PC-9 (cell line): ENCODE measurements around the gene HES7. TPM values are rescaled to one million over a fixed set of nuclear protein-coding genes. Genes with fewer than 3 reads are reported as not detected.

Source experiments
- BruUV-seq: library from RNA; stranded (reverse); fragments of 400-500 nt; replicated peaks from 2 replicates; lab custom pipeline; 2021; lab: Mats Ljungman, UMichigan
- CTCF ChIA-PET: fragments of 300-600 bp; sonication (Branson Sonifier 250); formaldehyde crosslinking; loops from one replicate; lab custom pipeline; 2022; ENCODE audit warnings: antibody characterized with exemption; lab: Charles Lee
- POLR2A ChIA-PET: fragments of 300-600 bp; sonication (Branson Sonifier 250); formaldehyde crosslinking; loops from one replicate; lab custom pipeline; 2022; ENCODE audit warnings: antibody characterized with exemption; ENCODE audit not compliant: unreplicated experiment; lab: Charles Lee
- DNase-seq, 2 experiments: peaks; one replicate each; pipeline versions ENCODE4 v3.0.0 to v3.0.0-alpha.2; 2015 to 2022; ENCODE audit warnings: mixed read lengths in 1 of 2
- H2AFZ ChIP-seq: fragments of 200-600 bp; sonication (generic); 2 replicates; pipeline ENCODE4 v1.8.1; 2017; ENCODE audit warnings: antibody characterized with exemption
- H3F3A ChIP-seq: fragments of 200-600 bp; sonication (generic); 2 replicates; pipeline ENCODE4 v1.8.1; 2017; ENCODE audit warnings: antibody characterized with exemption, mild to moderate bottlenecking, low read depth; ENCODE audit not compliant: insufficient read depth
- H3K27ac ChIP-seq: fragments of 200-600 bp; sonication (generic); 2 replicates; pipeline ENCODE4 v1.6.1; 2016; ENCODE audit warnings: mixed run types
- H3K27me3 ChIP-seq: fragments of 200-600 bp; sonication (generic); 2 replicates; pipeline ENCODE4 v1.6.1; 2016; ENCODE audit warnings: low read depth, mixed run types; ENCODE audit not compliant: insufficient read depth
- H3K36me3 ChIP-seq: fragments of 200-600 bp; sonication (generic); 2 replicates; pipeline ENCODE4 v1.6.1; 2016; ENCODE audit warnings: low read depth, mixed run types
- H3K4me1 ChIP-seq: fragments of 200-600 bp; sonication (generic); replicated peaks from 2 replicates; pipeline ENCODE4 v1.6.1; 2016; ENCODE audit warnings: mixed run types; ENCODE audit not compliant: insufficient read depth
- H3K4me2 ChIP-seq: fragments of 200-600 bp; sonication (generic); 2 replicates; pipeline ENCODE4 v1.6.1; 2017; ENCODE audit warnings: mixed run types
- H3K4me3 ChIP-seq: fragments of 200-600 bp; sonication (generic); 2 replicates; pipeline ENCODE4 v1.6.1; 2016; ENCODE audit warnings: mixed run types
- H3K79me2 ChIP-seq: fragments of 200-600 bp; sonication (generic); 2 replicates; pipeline ENCODE4 v1.6.1; 2017; ENCODE audit warnings: low read depth, mixed run types
- H3K9me2 ChIP-seq: fragments of 200-600 bp; sonication (generic); 2 replicates; pipeline ENCODE4 v1.8.1; 2017; ENCODE audit warnings: mild to moderate bottlenecking; ENCODE audit not compliant: insufficient read depth
- H3K9me3 ChIP-seq: fragments of 200-600 bp; sonication (generic); 2 replicates; pipeline ENCODE4 v1.8.1; 2016; ENCODE audit warnings: low read depth; ENCODE audit not compliant: insufficient read depth
- H4K20me1 ChIP-seq: fragments of 200-600 bp; sonication (generic); 2 replicates; pipeline ENCODE4 v1.8.1; 2017; ENCODE audit not compliant: insufficient read depth
- EZH2 ChIP-seq: fragments of 200-600 bp; sonication (generic); IDR thresholded peaks from 2 replicates; pipeline ENCODE4 v1.8.0; 2017; ENCODE audit warnings: antibody characterized with exemption, low read depth
- intact Hi-C: fragments of 100-400 bp; cut with micrococcal nuclease; formaldehyde crosslinking; loops from one replicate; pipeline ENCODE4 v1.10.0; 2022; ENCODE audit not compliant: unreplicated experiment
- total RNA-seq: library from RNA; stranded (reverse); gene quantifications from 2 replicates; pipeline ENCODE4 v1.2.3, GENCODE V29; 2021
- TF ChIP-seq, protein P1 (sequence below): fragments of 200-600 bp; sonication (generic); conservative IDR thresholded peaks from 2 replicates; pipeline ENCODE4 v1.6.1; 2017; ENCODE audit warnings: mixed run types, antibody characterized with exemption, mild to moderate bottlenecking, moderate library complexity

Gene HES7
- total RNA-seq, 1 experiment from 2014 or later: 2.6 TPM

GRCh38 chr17:8117980-8118768 is 5.7 kb downstream of the HES7 start, which contains the start of gene ALOXE3:
Gene ALOXE3, minus strand, starts transcription at chr17:8118514. Its CDS starts 524 bp downstream, at chr17:8117990.
- DNase-seq: peak; percentile 69 to 83
- H3K4me2 ChIP-seq: peak within 1 kb of the TSS; percentile 95
- BruUV-seq: TSS peak; percentile 29
- H3K27me3 ChIP-seq: no peaks in the 10 kb centered on the region
- peak within 1 kb of the TSS; percentile 87 for H3K27ac ChIP-seq
- ChIA-PET CTCF (interaction anchor here (0.5 to 1.3 kb wide), 4 partner anchors 44 to 715 kb away, joined by 4 to 6 read pairs (median 6); partner anchors contain the start of gene AURKB), POLR2A (interaction anchor here (0.6 kb wide), 1 partner anchor 24 kb away, joined by 3 read pairs; no protein-coding TSS in a partner anchor)
- TF ChIP-seq EZH2: no peak
- TF ChIP-seq, protein P1, sequence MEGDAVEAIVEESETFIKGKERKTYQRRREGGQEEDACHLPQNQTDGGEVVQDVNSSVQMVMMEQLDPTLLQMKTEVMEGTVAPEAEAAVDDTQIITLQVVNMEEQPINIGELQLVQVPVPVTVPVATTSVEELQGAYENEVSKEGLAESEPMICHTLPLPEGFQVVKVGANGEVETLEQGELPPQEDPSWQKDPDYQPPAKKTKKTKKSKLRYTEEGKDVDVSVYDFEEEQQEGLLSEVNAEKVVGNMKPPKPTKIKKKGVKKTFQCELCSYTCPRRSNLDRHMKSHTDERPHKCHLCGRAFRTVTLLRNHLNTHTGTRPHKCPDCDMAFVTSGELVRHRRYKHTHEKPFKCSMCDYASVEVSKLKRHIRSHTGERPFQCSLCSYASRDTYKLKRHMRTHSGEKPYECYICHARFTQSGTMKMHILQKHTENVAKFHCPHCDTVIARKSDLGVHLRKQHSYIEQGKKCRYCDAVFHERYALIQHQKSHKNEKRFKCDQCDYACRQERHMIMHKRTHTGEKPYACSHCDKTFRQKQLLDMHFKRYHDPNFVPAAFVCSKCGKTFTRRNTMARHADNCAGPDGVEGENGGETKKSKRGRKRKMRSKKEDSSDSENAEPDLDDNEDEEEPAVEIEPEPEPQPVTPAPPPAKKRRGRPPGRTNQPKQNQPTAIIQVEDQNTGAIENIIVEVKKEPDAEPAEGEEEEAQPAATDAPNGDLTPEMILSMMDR: no peak
- H3F3A ChIP-seq: peaks cover 30% of the 10 kb centered on the region
- H3K4me1 ChIP-seq: peaks cover 11% of the 10 kb centered on the region
- peak within 1 kb of the TSS; percentile 79 for H2AFZ ChIP-seq
- H3K36me3 ChIP-seq: no peaks in the 10 kb centered on the region
- H4K20me1 ChIP-seq: peaks cover 5% of the 10 kb centered on the region; the same call in 1 of the 2 replicates
- peak within 1 kb of the TSS; percentile 87 for H3K4me3 ChIP-seq
- no peaks in the 10 kb centered on the region for H3K79me2 ChIP-seq
- no peaks in the 10 kb centered on the region for H3K9me2 ChIP-seq
- intact Hi-C loops: loop anchor here (2.0 to 5.0 kb wide), 5 partner anchors 37 to 371 kb away; partner anchors contain the start of gene RPL26
- no peaks in the 10 kb centered on the region for H3K9me3 ChIP-seq

DNA sequence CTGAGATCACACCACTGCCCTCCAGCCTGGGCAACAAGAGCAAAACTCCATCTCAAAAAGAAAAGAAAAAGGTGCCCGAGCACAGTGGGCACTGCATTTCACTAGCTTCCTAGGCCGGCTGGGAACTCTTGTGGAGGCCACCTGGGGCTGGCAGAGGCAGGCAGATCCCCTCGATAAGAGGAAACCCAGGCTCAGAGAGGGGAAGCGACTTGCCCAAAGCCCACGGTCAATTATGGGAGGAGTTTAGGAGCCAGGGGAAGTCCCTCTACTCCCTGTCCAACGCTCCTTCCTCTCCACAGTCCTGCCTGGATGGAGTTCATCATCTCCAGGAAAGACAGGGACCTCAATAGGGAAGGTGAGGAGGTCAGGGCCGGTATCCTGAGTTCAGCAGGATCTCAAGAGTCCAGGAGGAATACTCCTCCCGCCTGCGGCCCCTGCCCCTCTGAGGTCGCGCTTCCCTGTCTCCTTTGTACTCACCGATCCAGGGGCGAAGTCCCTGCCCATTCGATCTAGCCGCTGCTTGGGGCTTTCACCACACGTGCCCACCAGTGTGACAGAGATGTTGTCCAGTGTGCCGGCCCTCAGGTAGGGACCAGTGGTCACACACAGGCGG is 6.4 kb downstream of the HES7 start:
- peak overlapping the region; percentile 87 for H3K27ac ChIP-seq
- TSS peak; percentile 20 for BruUV-seq
- H3K4me1 ChIP-seq: peaks cover 11% of the 10 kb centered on the region
- H4K20me1 ChIP-seq: peaks cover 5% of the 10 kb centered on the region; the same call in 1 of the 2 replicates
- peaks cover 30% of the 10 kb centered on the region for H3F3A ChIP-seq
- TF ChIP-seq, protein P1: no peak
- no peak for TF ChIP-seq EZH2
- no peaks in the 10 kb centered on the region for H3K9me2 ChIP-seq
- ChIA-PET CTCF (interaction anchor here (0.5 kb wide), 1 partner anchor 73 kb away, joined by 6 read pairs; no protein-coding TSS in a partner anchor), POLR2A (no interaction called here)
- peak overlapping the region; percentile 95 for H3K4me2 ChIP-seq
- DNase-seq: no peak
- peak overlapping the region; percentile 79 for H2AFZ ChIP-seq
- H3K9me3 ChIP-seq: no peaks in the 10 kb centered on the region
- intact Hi-C loops: loop anchor here (5.0 kb wide), 1 partner anchor 370 kb away; no protein-coding TSS in a partner anchor
- no peaks in the 10 kb centered on the region for H3K27me3 ChIP-seq
- no peaks in the 10 kb centered on the region for H3K79me2 ChIP-seq
- H3K36me3 ChIP-seq: no peaks in the 10 kb centered on the region
- peak overlapping the region; percentile 87 for H3K4me3 ChIP-seq

DNA sequence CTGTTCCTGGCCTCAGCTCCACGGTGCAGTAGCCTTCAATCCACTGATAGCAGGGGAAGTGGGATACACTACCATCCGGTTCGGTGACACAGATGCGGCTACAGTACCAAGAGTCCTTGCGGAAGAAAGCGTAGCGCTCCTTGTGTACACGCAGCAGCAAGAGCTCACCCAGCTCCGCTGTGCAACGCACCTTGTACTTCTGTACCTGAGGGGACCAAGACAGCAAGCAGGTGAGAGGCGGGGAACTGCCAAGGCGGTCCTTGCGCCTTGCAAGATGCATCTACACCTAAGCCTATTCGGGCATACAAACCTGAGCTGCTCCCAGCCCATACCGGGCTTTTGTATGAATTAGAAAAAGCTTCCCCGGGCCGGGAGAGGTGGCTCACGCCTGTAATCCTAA is 7.1 kb downstream of the HES7 start:
- no peak overlapping the region for H3K4me3 ChIP-seq
- H4K20me1 ChIP-seq: peaks cover 5% of the 10 kb centered on the region; the same call in 1 of the 2 replicates
- H2AFZ ChIP-seq: no peak overlapping the region
- DNase-seq: no peak
- TF ChIP-seq EZH2: no peak
- TF ChIP-seq, protein P1: no peak
- H3K4me1 ChIP-seq: peaks cover 11% of the 10 kb centered on the region
- ChIA-PET CTCF (no interaction called here), POLR2A (no interaction called here)
- BruUV-seq: no TSS peak
- no peaks in the 10 kb centered on the region for H3K9me3 ChIP-seq
- no peaks in the 10 kb centered on the region for H3K9me2 ChIP-seq
- intact Hi-C loops: loop anchor here (5.0 kb wide), 1 partner anchor 369 kb away; no protein-coding TSS in a partner anchor
- H3K27ac ChIP-seq: no peak overlapping the region
- H3K36me3 ChIP-seq: no peaks in the 10 kb centered on the region
- 0 out of 2 replicates have a peak overlapping the region, but pooled peaks have one; percentile 95 for H3K4me2 ChIP-seq
- H3F3A ChIP-seq: peaks cover 30% of the 10 kb centered on the region
- no peaks in the 10 kb centered on the region for H3K79me2 ChIP-seq
- no peaks in the 10 kb centered on the region for H3K27me3 ChIP-seq
